ENCODE measurements around the gene DYNLT2. TPM values are rescaled to one million over a fixed set of nuclear protein-coding genes. Genes with fewer than 3 reads are reported as not detected.
A peak's percentile ranks its signal among the peaks of the same experiment; 100 is the strongest.
"Not testable (repeated sequence)": the region's sequence is repeated elsewhere in the genome, so short reads cannot be mapped to it uniquely, and the experiment has no call there.

The DYNLT2 gene
- total RNA-seq, 1 experiment from 2014 or later = 1.3 TPM

DNA sequence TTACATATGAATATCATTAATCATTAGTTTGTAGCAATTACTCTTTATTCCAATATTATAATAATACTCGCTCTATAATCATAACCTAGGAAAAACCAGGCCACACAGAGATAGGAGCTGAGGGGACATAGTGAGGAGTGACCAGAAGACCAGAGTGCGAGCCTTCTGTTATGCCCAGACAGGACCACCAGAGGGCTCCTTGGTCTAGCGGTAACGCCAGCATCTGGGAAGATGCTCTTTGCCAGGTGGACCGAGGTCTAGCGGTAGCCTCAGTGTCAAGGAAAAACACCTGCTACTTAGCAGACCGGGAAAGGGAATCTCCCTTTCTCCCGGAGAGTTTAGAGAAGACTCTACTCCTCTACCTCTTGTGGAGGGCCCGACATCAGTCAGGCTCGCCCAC, 54.3 kb downstream of the DYNLT2 start:
- ChIA-PET POLR2A (interaction anchor here (1.2 to 9.6 kb wide), 2 partner anchors 6 to 38 kb away, joined by 3 to 145 read pairs; no protein-coding TSS in a partner anchor), CTCF (interaction anchor here (1.3 kb wide), 1 partner anchor 29 kb away, joined by 3 read pairs; no protein-coding TSS in a partner anchor)

DNA sequence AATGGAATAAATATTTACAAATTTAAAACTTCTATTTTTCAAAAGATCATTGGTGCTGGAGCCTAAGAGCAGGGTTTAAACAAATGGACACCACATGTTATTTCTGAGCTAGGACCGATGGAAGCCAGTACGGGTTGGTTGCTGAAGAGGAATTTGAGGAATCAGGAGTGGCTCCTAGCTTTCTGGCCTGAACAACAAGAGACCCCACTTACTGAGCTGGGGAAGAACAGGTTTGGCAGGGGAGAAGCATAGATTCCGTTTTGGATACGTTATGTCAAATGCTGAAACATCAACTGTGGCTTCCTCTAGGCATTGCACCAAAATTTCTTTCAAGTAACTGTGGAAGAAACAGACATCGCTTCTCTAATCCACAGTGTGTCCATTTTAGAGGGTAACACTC, 56.2 kb downstream of the DYNLT2 start:
- intact Hi-C loops (cut with micrococcal nuclease) = no loop called here
- H3K9me3 Mint-ChIP-seq (ENCODE audit: unreplicated experiment) = peaks cover 14% of the 10 kb centered on the region
- TF ChIP-seq, protein P1, sequence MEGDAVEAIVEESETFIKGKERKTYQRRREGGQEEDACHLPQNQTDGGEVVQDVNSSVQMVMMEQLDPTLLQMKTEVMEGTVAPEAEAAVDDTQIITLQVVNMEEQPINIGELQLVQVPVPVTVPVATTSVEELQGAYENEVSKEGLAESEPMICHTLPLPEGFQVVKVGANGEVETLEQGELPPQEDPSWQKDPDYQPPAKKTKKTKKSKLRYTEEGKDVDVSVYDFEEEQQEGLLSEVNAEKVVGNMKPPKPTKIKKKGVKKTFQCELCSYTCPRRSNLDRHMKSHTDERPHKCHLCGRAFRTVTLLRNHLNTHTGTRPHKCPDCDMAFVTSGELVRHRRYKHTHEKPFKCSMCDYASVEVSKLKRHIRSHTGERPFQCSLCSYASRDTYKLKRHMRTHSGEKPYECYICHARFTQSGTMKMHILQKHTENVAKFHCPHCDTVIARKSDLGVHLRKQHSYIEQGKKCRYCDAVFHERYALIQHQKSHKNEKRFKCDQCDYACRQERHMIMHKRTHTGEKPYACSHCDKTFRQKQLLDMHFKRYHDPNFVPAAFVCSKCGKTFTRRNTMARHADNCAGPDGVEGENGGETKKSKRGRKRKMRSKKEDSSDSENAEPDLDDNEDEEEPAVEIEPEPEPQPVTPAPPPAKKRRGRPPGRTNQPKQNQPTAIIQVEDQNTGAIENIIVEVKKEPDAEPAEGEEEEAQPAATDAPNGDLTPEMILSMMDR (IDR thresholded peaks at IDR 0.05; ENCODE audit: unreplicated experiment) = no peak
- no peak overlapping the region for H3K4me3 Mint-ChIP-seq (ENCODE audit: unreplicated experiment)
- no peak for DNase-seq (ENCODE audit: unreplicated experiment)
- peaks cover 50% of the 10 kb centered on the region for H3K4me1 Mint-ChIP-seq (ENCODE audit: insufficient read depth, unreplicated experiment)
- no peaks in the 10 kb centered on the region for H3K27me3 Mint-ChIP-seq (ENCODE audit: insufficient read depth, unreplicated experiment)
- no peak overlapping the region for H3K27ac Mint-ChIP-seq (ENCODE audit: low read depth, unreplicated experiment)
- ChIA-PET POLR2A (no interaction called here), CTCF (no interaction called here)
- BruUV-seq (replicated peaks) = no TSS peak
- H3K36me3 Mint-ChIP-seq (ENCODE audit: insufficient read depth, unreplicated experiment) = no peaks in the 10 kb centered on the region

More for the DNA sequence above, 54.3 kb downstream of the DYNLT2 start:
- intact Hi-C loops (cut with micrococcal nuclease); BruUV-seq (replicated peaks); H3K27me3 Mint-ChIP-seq (ENCODE audit: insufficient read depth, unreplicated experiment); H3K36me3 Mint-ChIP-seq (ENCODE audit: insufficient read depth, unreplicated experiment); H3K4me3 Mint-ChIP-seq (ENCODE audit: unreplicated experiment); DNase-seq (ENCODE audit: unreplicated experiment): not testable (repeated sequence)
- peaks cover 14% of the 10 kb centered on the region for H3K9me3 Mint-ChIP-seq (ENCODE audit: unreplicated experiment)
- peaks cover 43% of the 10 kb centered on the region for H3K4me1 Mint-ChIP-seq (ENCODE audit: insufficient read depth, unreplicated experiment)
- peak overlapping the region; percentile 79 for H3K27ac Mint-ChIP-seq (ENCODE audit: low read depth, unreplicated experiment)
- TF ChIP-seq, protein P1 (IDR thresholded peaks at IDR 0.05; ENCODE audit: unreplicated experiment) = peak; percentile 36

- Mint-ChIP-seq H3K36me3 (ENCODE audit: insufficient read depth, unreplicated experiment) (no peaks in the 10 kb centered on the region), H3K4me3 (ENCODE audit: unreplicated experiment) (no peak overlapping the region), H3K27ac (ENCODE audit: low read depth, unreplicated experiment) (peak overlapping the region; percentile 91), H3K4me1 (ENCODE audit: insufficient read depth, unreplicated experiment) (peaks cover 51% of the 10 kb centered on the region), H3K27me3 (ENCODE audit: insufficient read depth, unreplicated experiment) (no peaks in the 10 kb centered on the region), H3K9me3 (ENCODE audit: unreplicated experiment) (peaks cover 14% of the 10 kb centered on the region)
- peak; percentile 80 for DNase-seq (ENCODE audit: unreplicated experiment)
- intact Hi-C loops (cut with micrococcal nuclease) = no loop called here
- TF ChIP-seq, protein P1 (IDR thresholded peaks at IDR 0.05; ENCODE audit: unreplicated experiment) = no peak
- ChIA-PET CTCF (interaction anchor here (0.6 kb wide), 2 partner anchors 39 to 169 kb away, joined by 3 read pairs; no protein-coding TSS in a partner anchor), POLR2A (interaction anchor here (0.9 to 6.4 kb wide), 5 partner anchors 9 to 861 kb away, joined by 3 to 145 read pairs (median 7); partner anchors contain the start of genes C6orf120, PSMB1, TBP and WDR27)
- no TSS peak for BruUV-seq (replicated peaks)
Observed at GRCh38 chr6:169692516-169692915, 58.9 kb downstream of the DYNLT2 start.

GRCh38 chr6:169691260-169691659, 60.1 kb downstream of the DYNLT2 start:
- H3K36me3 Mint-ChIP-seq (ENCODE audit: insufficient read depth, unreplicated experiment) = peaks cover 8% of the 10 kb centered on the region
- DNase-seq (ENCODE audit: unreplicated experiment) = no peak
- H3K27ac Mint-ChIP-seq (ENCODE audit: low read depth, unreplicated experiment) = peak overlapping the region; percentile 91
- H3K4me3 Mint-ChIP-seq (ENCODE audit: unreplicated experiment) = no peak overlapping the region
- BruUV-seq (replicated peaks) = no TSS peak
- intact Hi-C loops (cut with micrococcal nuclease) = no loop called here
- TF ChIP-seq, protein P1 (IDR thresholded peaks at IDR 0.05; ENCODE audit: unreplicated experiment) = no peak
- no peaks in the 10 kb centered on the region for H3K27me3 Mint-ChIP-seq (ENCODE audit: insufficient read depth, unreplicated experiment)
- H3K4me1 Mint-ChIP-seq (ENCODE audit: insufficient read depth, unreplicated experiment) = peaks cover 51% of the 10 kb centered on the region
- ChIA-PET CTCF (interaction anchor here (1.1 kb wide), 1 partner anchor 20 kb away, joined by 5 read pairs; no protein-coding TSS in a partner anchor), POLR2A (interaction anchor here (2.2 to 6.4 kb wide), 2 partner anchors 10 to 32 kb away, joined by 8 to 145 read pairs; partner anchors contain the start of genes C6orf120 and WDR27)
- H3K9me3 Mint-ChIP-seq (ENCODE audit: unreplicated experiment) = peaks cover 20% of the 10 kb centered on the region

Other genes with a start within 250 kb of the DYNLT2 start
- 65.4 and 80.6 TPM in 2 replicates for gene WDR27, start 49.5 kb downstream of the DYNLT2 start, total RNA-seq (2022)
- 25.3 and 26.3 TPM in 2 replicates for gene C6orf120, start 49.4 kb downstream of the DYNLT2 start, total RNA-seq (2022)
- 27.2 and 34.9 TPM in 2 replicates for gene PHF10, start 27.1 kb downstream of the DYNLT2 start, total RNA-seq (2022)
- gene ERMARD, start 50 bp upstream of the DYNLT2 start, total RNA-seq (2022) = 42.8 and 51.7 TPM in 2 replicates